ENCODE measurements around the gene DYTN. TPM values are rescaled to one million over a fixed set of nuclear protein-coding genes. Genes with fewer than 3 reads are reported as not detected.

The DYTN gene
- total RNA-seq, 2 donors from 2014 or later: not detected

DNA sequence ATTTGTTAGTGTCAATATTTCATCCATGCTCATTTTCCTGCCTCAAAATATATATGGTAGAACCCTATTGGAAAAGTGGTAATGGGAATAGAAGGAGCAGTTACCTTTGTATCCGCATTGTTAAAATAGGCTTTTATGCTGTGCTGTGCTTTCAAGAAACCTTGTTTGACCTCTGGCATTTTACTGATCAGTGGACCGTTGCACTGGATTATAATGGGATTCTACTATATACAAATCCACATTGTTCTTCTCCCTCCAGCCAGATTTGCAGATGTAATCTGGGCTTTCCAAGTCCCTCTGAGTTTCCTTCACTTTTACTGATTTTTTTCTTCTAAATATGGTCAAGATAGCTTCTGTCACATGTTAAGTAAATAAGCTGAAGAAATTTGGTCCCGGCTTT is 99.2 kb downstream of the DYTN start:
- H3K9me3 ChIP-seq: no peaks in the 10 kb centered on the region
- H3K4me1 ChIP-seq: no peaks in the 10 kb centered on the region
- H3K4me3 ChIP-seq: no peak overlapping the region
- H3K27ac ChIP-seq: no peak overlapping the region
- no peaks in the 10 kb centered on the region for H3K27me3 ChIP-seq
- no peaks in the 10 kb centered on the region for H3K36me3 ChIP-seq
- TF ChIP-seq, protein P1, sequence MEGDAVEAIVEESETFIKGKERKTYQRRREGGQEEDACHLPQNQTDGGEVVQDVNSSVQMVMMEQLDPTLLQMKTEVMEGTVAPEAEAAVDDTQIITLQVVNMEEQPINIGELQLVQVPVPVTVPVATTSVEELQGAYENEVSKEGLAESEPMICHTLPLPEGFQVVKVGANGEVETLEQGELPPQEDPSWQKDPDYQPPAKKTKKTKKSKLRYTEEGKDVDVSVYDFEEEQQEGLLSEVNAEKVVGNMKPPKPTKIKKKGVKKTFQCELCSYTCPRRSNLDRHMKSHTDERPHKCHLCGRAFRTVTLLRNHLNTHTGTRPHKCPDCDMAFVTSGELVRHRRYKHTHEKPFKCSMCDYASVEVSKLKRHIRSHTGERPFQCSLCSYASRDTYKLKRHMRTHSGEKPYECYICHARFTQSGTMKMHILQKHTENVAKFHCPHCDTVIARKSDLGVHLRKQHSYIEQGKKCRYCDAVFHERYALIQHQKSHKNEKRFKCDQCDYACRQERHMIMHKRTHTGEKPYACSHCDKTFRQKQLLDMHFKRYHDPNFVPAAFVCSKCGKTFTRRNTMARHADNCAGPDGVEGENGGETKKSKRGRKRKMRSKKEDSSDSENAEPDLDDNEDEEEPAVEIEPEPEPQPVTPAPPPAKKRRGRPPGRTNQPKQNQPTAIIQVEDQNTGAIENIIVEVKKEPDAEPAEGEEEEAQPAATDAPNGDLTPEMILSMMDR (IDR thresholded peaks at IDR 0.05): no peak
- no peak for DNase-seq (ENCODE audit: low spot score)

DNA sequence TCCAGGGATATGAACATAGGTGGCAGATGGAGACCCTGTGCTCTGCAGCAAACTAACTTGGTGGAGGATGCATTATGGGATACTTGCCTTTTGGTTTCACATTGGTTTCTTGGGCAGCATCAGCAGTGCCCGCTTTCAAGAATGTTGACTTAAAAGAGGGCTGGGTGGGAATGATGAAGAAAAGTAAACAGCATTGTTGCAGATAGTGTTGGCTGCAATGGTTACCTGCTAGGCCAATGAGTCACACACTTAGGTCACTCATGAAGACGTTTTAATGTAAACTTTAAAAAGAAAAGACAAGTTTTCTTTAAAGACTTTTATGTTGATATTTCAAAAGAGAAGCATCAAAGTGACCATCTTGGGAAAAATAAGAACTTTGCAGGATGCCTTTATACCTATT is 102.0 kb downstream of the DYTN start:
- no peak overlapping the region for H3K4me3 ChIP-seq
- peak overlapping the region in 1 of 2 donors; percentile 39 for H3K27ac ChIP-seq
- no peaks in the 10 kb centered on the region for H3K9me3 ChIP-seq
- DNase-seq (ENCODE audit: low spot score): no peak
- TF ChIP-seq, protein P1 (IDR thresholded peaks at IDR 0.05): no peak
- H3K36me3 ChIP-seq: no peaks in the 10 kb centered on the region
- no peaks in the 10 kb centered on the region for H3K4me1 ChIP-seq
- no peaks in the 10 kb centered on the region for H3K27me3 ChIP-seq

DNA sequence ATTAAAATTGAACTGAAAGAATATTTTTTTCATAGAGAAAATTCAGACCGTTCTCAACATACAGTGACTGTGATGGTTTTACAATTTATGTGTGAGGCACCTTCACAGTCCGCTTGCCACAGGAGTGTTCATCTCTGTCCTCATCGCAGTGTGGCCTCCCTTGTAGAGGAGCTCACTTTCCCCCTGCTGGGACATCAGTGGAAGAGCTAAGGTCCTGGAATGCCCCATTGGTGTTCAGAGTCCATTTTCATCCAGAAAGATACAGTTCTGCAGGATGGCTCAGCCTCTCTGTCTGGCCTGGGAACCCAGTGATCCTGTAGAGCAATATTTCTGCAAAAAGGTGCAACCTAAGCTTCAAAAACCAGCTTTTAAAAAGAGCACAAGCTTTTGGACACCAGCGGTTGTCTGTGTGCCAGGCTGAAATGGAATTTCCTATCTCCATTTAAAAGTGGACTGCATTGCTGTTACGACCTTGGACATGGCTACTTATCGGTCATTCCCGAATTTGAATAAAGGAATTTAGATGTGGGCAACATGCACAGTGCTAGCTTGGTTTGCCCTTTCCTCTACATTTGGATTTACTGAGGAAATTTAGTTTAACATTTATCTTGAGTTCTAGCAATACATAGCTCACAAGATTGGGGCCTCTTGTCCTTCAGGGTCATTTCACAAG is 102.6 kb downstream of the DYTN start:
- Histone ChIP-seq H3K27me3 (no peaks in the 10 kb centered on the region), H3K36me3 (no peaks in the 10 kb centered on the region), H3K27ac (peak overlapping the region in 1 of 2 donors; percentile 39), H3K9me3 (no peaks in the 10 kb centered on the region), H3K4me1 (no peaks in the 10 kb centered on the region), H3K4me3 (no peak overlapping the region)
- TF ChIP-seq, protein P1 (IDR thresholded peaks at IDR 0.05): no peak
- no peak for DNase-seq (ENCODE audit: low spot score)

DNA sequence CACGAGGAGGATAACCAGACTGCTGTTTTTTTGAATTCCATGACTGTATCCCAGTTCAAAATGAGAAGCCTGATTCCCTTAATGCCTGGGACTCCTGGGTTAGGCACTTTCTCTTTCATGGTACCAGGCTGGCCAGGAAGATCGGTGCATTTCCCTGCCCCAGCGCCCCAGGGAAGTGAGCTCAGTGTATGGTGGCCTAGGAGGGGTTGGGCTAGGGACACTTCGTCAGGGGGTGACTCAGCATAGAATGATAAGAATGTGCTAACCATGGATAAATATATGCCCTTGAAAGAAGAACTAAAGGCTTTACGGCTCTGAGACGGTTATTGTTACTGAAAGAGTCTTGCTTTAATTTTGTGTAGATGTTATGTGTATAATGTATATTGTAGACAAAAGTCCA is 103.4 kb downstream of the DYTN start:
- Histone ChIP-seq H3K4me1 (no peaks in the 10 kb centered on the region), H3K9me3 (no peaks in the 10 kb centered on the region), H3K36me3 (no peaks in the 10 kb centered on the region), H3K27ac (no peak overlapping the region), H3K27me3 (no peaks in the 10 kb centered on the region), H3K4me3 (no peak overlapping the region)
- DNase-seq (ENCODE audit: low spot score): no peak
- TF ChIP-seq, protein P1 (IDR thresholded peaks at IDR 0.05): no peak

DNA sequence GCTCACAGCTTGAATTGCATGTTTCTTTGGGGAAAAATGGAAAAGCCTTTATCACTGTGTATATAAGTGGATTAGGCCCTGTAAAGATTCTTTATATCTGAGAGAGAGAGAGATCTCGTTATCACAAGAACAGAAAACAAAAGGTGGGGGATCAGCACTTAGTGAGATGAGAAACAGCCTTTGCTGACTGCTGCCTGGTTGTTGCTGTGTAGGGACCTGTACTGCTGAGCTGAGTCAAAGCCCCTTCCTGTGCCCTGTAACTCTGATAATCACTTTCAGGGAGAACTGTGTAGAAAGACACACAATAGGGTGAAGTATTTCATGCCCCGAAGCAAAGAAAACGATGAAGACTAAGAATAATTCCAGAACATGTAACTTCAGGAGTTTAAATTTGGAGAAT is 106.5 kb downstream of the DYTN start:
- no peaks in the 10 kb centered on the region for H3K9me3 ChIP-seq
- TF ChIP-seq, protein P1 (IDR thresholded peaks at IDR 0.05): no peak
- no peaks in the 10 kb centered on the region for H3K4me1 ChIP-seq
- H3K36me3 ChIP-seq: no peaks in the 10 kb centered on the region
- no peak for DNase-seq (ENCODE audit: low spot score)
- no peak overlapping the region for H3K4me3 ChIP-seq
- H3K27me3 ChIP-seq: no peaks in the 10 kb centered on the region
- no peak overlapping the region for H3K27ac ChIP-seq

DNA sequence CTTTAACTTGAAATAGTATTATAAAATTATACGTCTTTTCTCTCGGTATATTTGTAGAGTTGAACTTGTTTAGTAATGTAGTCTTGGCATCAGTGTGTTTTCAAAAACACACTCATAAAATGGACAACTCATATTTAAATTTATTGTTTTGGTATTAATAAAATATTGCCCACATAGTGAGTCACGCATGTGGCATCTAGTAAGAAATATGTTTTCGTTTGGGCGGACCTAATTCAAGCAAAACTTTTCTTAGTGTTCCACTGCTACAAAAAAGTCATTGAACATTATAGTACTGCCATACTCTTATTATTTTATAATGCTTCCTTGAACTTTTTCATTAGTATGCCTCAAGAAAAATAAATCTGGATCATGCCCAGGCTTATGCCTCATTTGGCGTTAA is 107.0 kb downstream of the DYTN start:
- Histone ChIP-seq H3K9me3 (no peaks in the 10 kb centered on the region), H3K36me3 (no peaks in the 10 kb centered on the region), H3K4me1 (no peaks in the 10 kb centered on the region), H3K27me3 (no peaks in the 10 kb centered on the region), H3K27ac (no peak overlapping the region), H3K4me3 (no peak overlapping the region)
- TF ChIP-seq, protein P1 (IDR thresholded peaks at IDR 0.05): no peak
- no peak for DNase-seq (ENCODE audit: low spot score)

Measured in right atrium auricular region (tissue), 2 donors.